ENCODE results near the gene SLC5A3.

Gene SLC5A3

GRCh38 chr21:34105947-34106541 lies 32.7 kb downstream of the SLC5A3 start:
- DNase-seq: no peak

GRCh38 chr21:34107606-34108005 lies 34.2 kb downstream of the SLC5A3 start:
- no peak for DNase-seq

- no peak for DNase-seq
Observed at GRCh38 chr21:34109075-34109474, 35.7 kb downstream of the SLC5A3 start.

GRCh38 chr21:34110594-34111202 lies 37.3 kb downstream of the SLC5A3 start:
- DNase-seq: peak; percentile 76

- no peak for DNase-seq
Observed at GRCh38 chr21:34112316-34113033, 39.1 kb downstream of the SLC5A3 start.

GRCh38 chr21:34113842-34114241 lies 40.5 kb downstream of the SLC5A3 start:
- DNase-seq: no peak

GRCh38 chr21:34115160-34115559 lies 41.8 kb downstream of the SLC5A3 start:
- no peak for DNase-seq

- no peak for DNase-seq
Observed at GRCh38 chr21:34116569-34116968, 43.2 kb downstream of the SLC5A3 start.

GRCh38 chr21:34120867-34121266 lies 47.5 kb downstream of the SLC5A3 start:
- DNase-seq: no peak

GRCh38 chr21:34122047-34122446 lies 48.7 kb downstream of the SLC5A3 start:
- no peak for DNase-seq
